ENCODE measurements around the gene PALD1. TPM values are rescaled to one million over a fixed set of nuclear protein-coding genes. Genes with fewer than 3 reads are reported as not detected.

Gene PALD1
- polyA plus RNA-seq, 3 donors: 0.04 to 0.11 TPM; not detected in 1

DNA sequence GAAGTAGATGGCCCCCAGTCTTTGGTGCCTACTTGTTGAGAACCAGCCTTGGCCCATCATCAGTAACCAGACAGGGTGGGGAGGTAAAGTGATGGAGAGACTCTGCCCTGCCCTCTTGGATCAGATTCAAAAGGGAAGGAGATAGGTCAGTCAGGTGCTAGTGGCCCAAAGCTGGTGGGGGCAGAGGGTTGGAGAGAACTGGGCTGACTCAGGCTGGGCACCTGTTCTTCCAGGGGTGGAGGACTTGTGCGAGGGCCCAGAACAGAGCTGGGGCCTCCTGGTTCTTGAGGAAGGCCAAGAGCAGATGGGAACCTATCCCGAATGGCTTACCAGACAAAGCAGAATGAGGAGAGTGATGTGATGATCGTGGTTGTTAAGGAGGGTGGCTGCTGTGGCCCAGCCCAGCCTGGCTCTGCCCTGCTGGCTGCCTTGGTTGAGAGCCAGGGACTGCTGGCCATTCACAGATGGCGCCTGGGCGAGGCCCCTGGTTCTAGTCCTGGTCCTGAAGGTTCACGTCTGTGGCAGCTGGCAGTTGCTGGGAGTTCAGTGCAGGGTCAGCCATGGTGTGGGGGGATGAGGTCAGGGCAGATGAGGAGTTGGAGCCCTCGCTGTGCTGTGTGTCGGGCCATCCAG lies 36.6 kb downstream of the PALD1 start:
- Histone ChIP-seq H3K36me3 (replicated peaks in 1 of 2; ENCODE audit: control insufficient read depth in 1 of 2, insufficient read depth in 2 of 2, low read length in 2 of 2) (no peaks in the 10 kb centered on the region), H4K20me1 (ENCODE audit: insufficient read depth, low read length) (no peaks in the 10 kb centered on the region), H3K27me3 (ENCODE audit: control insufficient read depth in 2 of 2, insufficient read depth in 2 of 2, low read length in 2 of 2) (no peaks in the 10 kb centered on the region), H3K9ac (ENCODE audit: insufficient read depth, low read length, poor library complexity, severe bottlenecking) (no peak overlapping the region), H3K79me2 (ENCODE audit: insufficient read depth, low read length) (no peaks in the 10 kb centered on the region), H3K27ac (ENCODE audit: low read depth in 1 of 2, low read length in 2 of 2) (no peak overlapping the region), H2AFZ (ENCODE audit: insufficient read depth, low read depth, low read length, poor library complexity, severe bottlenecking) (no peak overlapping the region), H3K4me2 (replicated peaks; ENCODE audit: extremely low read depth, low read length, poor library complexity, severe bottlenecking) (no peak overlapping the region), H3K4me1 (ENCODE audit: control insufficient read depth in 1 of 2, insufficient read depth in 2 of 2, low read length in 2 of 2) (no peaks in the 10 kb centered on the region), H3K4me3 (replicated peaks in 1 of 3; ENCODE audit: low read depth in 2 of 3, low read length in 3 of 3) (no peak overlapping the region), H3K9me3 (replicated peaks in 1 of 2; ENCODE audit: control insufficient read depth in 1 of 2, insufficient read depth in 1 of 2, low read length in 2 of 2) (no peaks in the 10 kb centered on the region)
- Mint-ChIP-seq H3K9me3 (no peaks in the 10 kb centered on the region), H3K36me3 (no peaks in the 10 kb centered on the region), H3K27me3 (ENCODE audit: low read depth in 3 of 3) (peaks cover 0 to 12% (median 2%) of the 10 kb centered on the region in 3 donors), H3K4me3 (peak overlapping the region in 1 of 2 donors; percentile 17), H3K27ac (peak overlapping the region in 1 of 7 donors; percentile 33), H3K4me1 (no peaks in the 10 kb centered on the region)
- no peak for DNase-seq
- intact Hi-C loops (cut with micrococcal nuclease): no loop called here
- 93% methylated on average over 7 of the region's 8 CpGs for WGBS (ENCODE audit: insufficient coverage)
- TF ChIP-seq, protein P1, sequence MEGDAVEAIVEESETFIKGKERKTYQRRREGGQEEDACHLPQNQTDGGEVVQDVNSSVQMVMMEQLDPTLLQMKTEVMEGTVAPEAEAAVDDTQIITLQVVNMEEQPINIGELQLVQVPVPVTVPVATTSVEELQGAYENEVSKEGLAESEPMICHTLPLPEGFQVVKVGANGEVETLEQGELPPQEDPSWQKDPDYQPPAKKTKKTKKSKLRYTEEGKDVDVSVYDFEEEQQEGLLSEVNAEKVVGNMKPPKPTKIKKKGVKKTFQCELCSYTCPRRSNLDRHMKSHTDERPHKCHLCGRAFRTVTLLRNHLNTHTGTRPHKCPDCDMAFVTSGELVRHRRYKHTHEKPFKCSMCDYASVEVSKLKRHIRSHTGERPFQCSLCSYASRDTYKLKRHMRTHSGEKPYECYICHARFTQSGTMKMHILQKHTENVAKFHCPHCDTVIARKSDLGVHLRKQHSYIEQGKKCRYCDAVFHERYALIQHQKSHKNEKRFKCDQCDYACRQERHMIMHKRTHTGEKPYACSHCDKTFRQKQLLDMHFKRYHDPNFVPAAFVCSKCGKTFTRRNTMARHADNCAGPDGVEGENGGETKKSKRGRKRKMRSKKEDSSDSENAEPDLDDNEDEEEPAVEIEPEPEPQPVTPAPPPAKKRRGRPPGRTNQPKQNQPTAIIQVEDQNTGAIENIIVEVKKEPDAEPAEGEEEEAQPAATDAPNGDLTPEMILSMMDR (IDR thresholded peaks at IDR 0.05): no peak

DNA sequence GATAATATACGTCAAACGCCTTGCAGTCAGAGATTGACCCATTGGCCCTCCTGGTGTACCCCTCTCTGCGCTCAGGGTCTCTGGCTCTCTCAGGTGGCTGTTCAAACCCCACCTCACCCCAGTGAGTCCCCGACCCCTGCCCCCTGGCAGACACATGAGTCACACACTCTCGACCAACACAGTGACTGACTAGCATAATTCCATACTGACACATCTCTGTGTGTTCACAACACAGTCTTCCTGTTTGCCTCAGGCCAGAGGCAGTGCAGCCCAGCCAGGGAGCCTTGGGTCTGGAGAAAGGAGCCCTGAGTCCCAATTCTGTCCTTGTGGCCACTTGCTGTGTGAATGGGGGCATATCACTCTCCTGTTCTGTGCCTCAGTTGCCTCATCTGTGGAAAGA lies 40.1 kb downstream of the PALD1 start:
- H3K79me2 ChIP-seq (ENCODE audit: insufficient read depth, low read length): no peaks in the 10 kb centered on the region
- 97% methylated on average over 5 of the region's 5 CpGs for WGBS (ENCODE audit: insufficient coverage)

More for the DNA sequence above, 40.1 kb downstream of the PALD1 start:
- Histone ChIP-seq H2AFZ (ENCODE audit: insufficient read depth, low read depth, low read length, poor library complexity, severe bottlenecking) (no peak overlapping the region), H3K4me1 (ENCODE audit: control insufficient read depth in 1 of 2, insufficient read depth in 2 of 2, low read length in 2 of 2) (no peaks in the 10 kb centered on the region), H3K27me3 (ENCODE audit: control insufficient read depth in 2 of 2, insufficient read depth in 2 of 2, low read length in 2 of 2) (no peaks in the 10 kb centered on the region), H3K4me3 (replicated peaks in 1 of 3; ENCODE audit: low read depth in 2 of 3, low read length in 3 of 3) (no peak overlapping the region), H3K36me3 (replicated peaks in 1 of 2; ENCODE audit: control insufficient read depth in 1 of 2, insufficient read depth in 2 of 2, low read length in 2 of 2) (no peaks in the 10 kb centered on the region), H3K4me2 (replicated peaks; ENCODE audit: extremely low read depth, low read length, poor library complexity, severe bottlenecking) (no peak overlapping the region), H4K20me1 (ENCODE audit: insufficient read depth, low read length) (no peaks in the 10 kb centered on the region), H3K9ac (ENCODE audit: insufficient read depth, low read length, poor library complexity, severe bottlenecking) (no peak overlapping the region), H3K27ac (ENCODE audit: low read depth in 1 of 2, low read length in 2 of 2) (no peak overlapping the region), H3K9me3 (replicated peaks in 1 of 2; ENCODE audit: control insufficient read depth in 1 of 2, insufficient read depth in 1 of 2, low read length in 2 of 2) (no peaks in the 10 kb centered on the region)
- no peak overlapping the region for H3K4me3 Mint-ChIP-seq
- intact Hi-C loops (cut with micrococcal nuclease): no loop called here
- no peak for DNase-seq
- no peaks in the 10 kb centered on the region for H3K4me1 Mint-ChIP-seq
- H3K36me3 Mint-ChIP-seq: no peaks in the 10 kb centered on the region
- no peak overlapping the region for H3K27ac Mint-ChIP-seq
- no peaks in the 10 kb centered on the region for H3K9me3 Mint-ChIP-seq
- peaks cover 0 to 10% (median 2%) of the 10 kb centered on the region in 3 donors for H3K27me3 Mint-ChIP-seq (ENCODE audit: low read depth in 3 of 3)
- TF ChIP-seq, protein P1 (IDR thresholded peaks at IDR 0.05): no peak
